GM12878 (cell line): ENCODE measurements around the gene KIAA1217. TPM values are rescaled to one million over a fixed set of nuclear protein-coding genes. Genes with fewer than 3 reads are reported as not detected.

Source experiments
- ATAC-seq: fragments of 200-7000 bp; cut with Tn5 transposase; 3 replicates; pipeline ENCODE4 v1.9.1; 2020; ENCODE audit warnings: mild to moderate bottlenecking, moderate library complexity
- BruUV-seq: library from RNA; stranded (reverse); fragments of 400-500 nt; replicated peaks from 2 replicates; lab custom pipeline; 2021; lab: Mats Ljungman, UMichigan
- CTCF ChIA-PET: fragments of 300-600 bp; sonication (Branson Sonifier 250); formaldehyde crosslinking; extraction: SDS; loops from one replicate; lab custom pipeline; 2021; ENCODE audit warnings: inconsistent platforms; lab: Yijun Ruan, JAX
- POLR2A ChIA-PET: fragments of 350-600 bp; formaldehyde crosslinking; extraction: SDS; loops from one replicate; lab custom pipeline; 2021; ENCODE audit warnings: inconsistent platforms; lab: Charles Lee
- RAD21 ChIA-PET: fragments of 300-600 bp; sonication (Branson Sonifier 250); formaldehyde crosslinking; loops from one replicate; lab custom pipeline; 2023; ENCODE audit warnings: antibody characterized with exemption; ENCODE audit not compliant: unreplicated experiment; lab: Charles Lee
- SMC1A ChIA-PET: fragments of 300-600 bp; sonication (Branson Sonifier 250); formaldehyde crosslinking; loops from one replicate; lab custom pipeline; 2023; ENCODE audit not compliant: unreplicated experiment, uncharacterized antibody; lab: Charles Lee
- DNase-seq: peaks from one replicate; pipeline ENCODE4 v3.0.0-alpha.2; 2011; ENCODE audit warnings: low read depth, low spot score
- FAIRE-seq: peaks from 3 replicates; lab custom pipeline; 2011; peaks lifted over from hg19 to GRCh38; lab: Jason Lieb, UNC
- H2AFZ ChIP-seq: 2 replicates; pipeline ENCODE4 v1.6.0; 2011; ENCODE audit warnings: low read depth, low read length, control low read depth; ENCODE audit not compliant: control insufficient read depth
- H3K27ac ChIP-seq: 2 replicates; pipeline ENCODE4 v1.5.1; 2011; ENCODE audit warnings: control low read depth; ENCODE audit not compliant: control insufficient read depth, insufficient read depth
- H3K27me3 ChIP-seq, 2 experiments: replicated peaks in 1 of 2; 2 replicates each; pipeline versions ENCODE4 v1.6.0 to v1.6.1; 2011; ENCODE audit warnings: low read length in 1 of 2; ENCODE audit not compliant: control insufficient read depth in 2 of 2, insufficient read depth in 2 of 2
- H3K36me3 ChIP-seq, 2 experiments: 2 replicates each; pipeline ENCODE4 v1.5.1; 2011; ENCODE audit warnings: low read length in 1 of 2; ENCODE audit not compliant: control insufficient read depth in 2 of 2, insufficient read depth in 2 of 2
- H3K4me1 ChIP-seq: 2 replicates; pipeline ENCODE4 v1.6.1; 2011; ENCODE audit warnings: mild to moderate bottlenecking, low read length, moderate library complexity, mixed read lengths; ENCODE audit not compliant: control insufficient read depth, insufficient read depth
- H3K4me2 ChIP-seq: 2 replicates; pipeline ENCODE4 v1.6.0; 2011; ENCODE audit warnings: control low read depth; ENCODE audit not compliant: control insufficient read depth, insufficient read depth
- H3K4me3 ChIP-seq: fragments of 200-600 bp; sonication (generic); 2 replicates; pipeline ENCODE4 v1.5.1; 2016
- H3K79me2 ChIP-seq: 2 replicates; pipeline ENCODE4 v1.6.0; 2011; ENCODE audit warnings: low read length; ENCODE audit not compliant: control insufficient read depth, insufficient read depth
- H3K9ac ChIP-seq: 2 replicates; pipeline ENCODE4 v1.8.0; 2011; ENCODE audit warnings: low read length, control low read depth, mixed read lengths; ENCODE audit not compliant: control insufficient read depth, insufficient read depth
- H3K9me3 ChIP-seq: replicated peaks from 3 replicates; pipeline ENCODE4 v1.5.1; 2011; ENCODE audit warnings: mild to moderate bottlenecking, low read length; ENCODE audit not compliant: control insufficient read depth, insufficient read depth
- H4K20me1 ChIP-seq: 2 replicates; pipeline ENCODE4 v1.6.0; 2011; ENCODE audit not compliant: control insufficient read depth, insufficient read depth
- ATF7 ChIP-seq: fragments of 450-650 bp; IDR thresholded peaks from 2 replicates; pipeline ENCODE4 v1.6.1; 2016; ENCODE audit warnings: low read depth, mild to moderate bottlenecking
- GATAD2B ChIP-seq: fragments of 450-650 bp; conservative IDR thresholded peaks from 2 replicates; pipeline ENCODE4 v1.6.1; 2017; ENCODE audit warnings: low read depth, mild to moderate bottlenecking, moderate library complexity
- IRF4 ChIP-seq: IDR thresholded peaks from 2 replicates; pipeline ENCODE4 v1.6.1; 2011; ENCODE audit warnings: low read depth, low read length
- NR2C2 ChIP-seq: IDR thresholded peaks from 2 replicates; pipeline ENCODE4 v1.6.1; 2011; ENCODE audit warnings: borderline replicate concordance, low read depth; ENCODE audit not compliant: control insufficient read depth, insufficient read length
- SUZ12 ChIP-seq: fragments of 200-600 bp; sonication (generic); IDR thresholded peaks from one replicate; pipeline ENCODE4 v1.6.1; 2018; ENCODE audit warnings: antibody characterized with exemption, mild to moderate bottlenecking; ENCODE audit not compliant: unreplicated experiment
- WGBS: methylation state at CpG from one replicate; pipeline ENCODE4 v1.1.6; 2016; ENCODE audit warnings: low lambda C conversion rate; ENCODE audit not compliant: insufficient replicate concordance, insufficient coverage; ENCODE audit errors: missing lambda C conversion rate; 5-methylcytosine and 5-hydroxymethylcytosine counted together
- in situ Hi-C: fragments of 300-500 bp; cut with MboI; formaldehyde crosslinking; loops from 9 replicates; pipeline ENCODE4 v1.14.3; 2018; ENCODE audit warnings: mixed read lengths
- intact Hi-C: fragments of 100-400 bp; cut with micrococcal nuclease; formaldehyde crosslinking; loops from one replicate; pipeline ENCODE4 v1.14.2; 2022; ENCODE audit not compliant: unreplicated experiment
- polyA plus RNA-seq, 11 experiments: library from polyadenylated mRNA; depleted of rRNA in 4 of 11; unstranded in 6 of 11; stranded (reverse) in 5 of 11; fragments of >200 nt; fragmentation: Nextera tagmentation in 4 of 11; fragmentation: Illumina TruSeq in 1 of 11; extraction: Ambion mirVana in 4 of 11; extraction: Trizol in 1 of 11; gene quantifications; 1 replicate in 1 of 11; 2 replicates in 10 of 11; pipeline versions ENCODE4 v1.2.1 to v1.2.3, GENCODE V29; 2011 to 2016; ENCODE audit warnings: inconsistent platforms in 2 of 11, missing spikeins in 2 of 11, low read depth in 1 of 11
- total RNA-seq, 4 experiments: library from RNA; depleted of rRNA in 3 of 4; stranded (reverse); fragments of >200 nt in 3 of 4; fragmentation: Illumina TruSeq in 1 of 4; extraction: Trizol in 1 of 4; gene quantifications; 2 replicates each; pipeline versions ENCODE4 v1.2.1 to v1.2.3, GENCODE V29; 2013 to 2021

KIAA1217 gene
- total and polyA plus RNA-seq, 10 of the 15 experiments (the other 5 are each of a cell fraction or from before 2014, with no cell fraction given): 0.57 to 3.8 (median 2.1) TPM

GRCh38 chr10:24289235-24289634 is 80.3 kb downstream of the KIAA1217 start:
- in situ Hi-C loops: no loop called here
- ATAC-seq (no peak), DNase-seq (no peak), FAIRE-seq (no peak)
- SMC1A ChIA-PET: interaction anchor here (1.1 to 2.1 kb wide), 3 partner anchors 11 to 54 kb away, joined by 3 to 4 read pairs (median 3); no protein-coding TSS in a partner anchor
- Histone ChIP-seq H2AFZ (no peak overlapping the region), H3K36me3 (no peaks in the 10 kb centered on the region), H3K27me3 (no peaks in the 10 kb centered on the region), H3K79me2 (no peaks in the 10 kb centered on the region), H3K4me1 (0 out of 2 replicates have a peak, but pooled peaks cover 3% of the 10 kb centered on the region), H3K4me2 (no peak overlapping the region), H3K9me3 (no peaks in the 10 kb centered on the region; the same call in 2 of the 3 replicates), H3K4me3 (no peak overlapping the region), H3K9ac (no peak overlapping the region), H3K27ac (no peak overlapping the region), H4K20me1 (no peaks in the 10 kb centered on the region)
- RAD21 ChIA-PET: interaction anchor here (0.6 kb wide), 1 partner anchor 40 kb away, joined by 3 read pairs; no protein-coding TSS in a partner anchor
- WGBS: 20% methylated on average over 3 of the region's 3 CpGs
- no peak for TF ChIP-seq GATAD2B
- TF ChIP-seq IRF4: no peak
- TF ChIP-seq SUZ12: no peak
- TF ChIP-seq NR2C2: no peak
- TF ChIP-seq ATF7: no peak
- CTCF ChIA-PET: no interaction called here
- POLR2A ChIA-PET: no interaction called here
- intact Hi-C loops: no loop called here
- BruUV-seq: no TSS peak
